Measurements from ENCODE around the gene GARIN1A.
"Not testable (repeated sequence)": the region's sequence is repeated elsewhere in the genome, so short reads cannot be mapped to it uniquely, and the experiment has no call there.

The GARIN1A gene

DNA sequence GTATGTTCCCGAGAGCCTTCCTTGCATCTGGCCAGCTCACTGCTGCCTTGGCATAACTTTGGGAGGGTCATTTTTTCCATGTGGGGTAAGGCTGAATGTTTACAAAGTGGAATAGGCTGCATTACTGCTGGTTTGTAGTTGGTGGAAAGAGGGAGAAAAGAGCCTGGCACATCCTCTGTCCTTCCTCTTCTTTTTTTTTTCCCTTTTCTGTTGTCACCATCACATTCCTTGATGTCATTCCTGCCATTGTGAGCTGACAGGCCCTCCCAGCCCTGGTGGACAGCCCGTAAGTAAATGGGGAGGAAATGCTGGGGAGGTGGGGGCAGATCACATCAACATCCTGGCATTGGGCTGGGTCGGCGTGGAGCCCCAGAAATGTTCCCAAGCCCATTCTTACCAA lies at the start of gene GARIN1A:
Gene GARIN1A, plus strand, starts transcription at position 301 of the 400 bp plus-strand sequence. CDS start 106 bp downstream, outside the sequence.
- DNase-seq (ENCODE audit: low read depth in 2 of 2): no peak

DNA sequence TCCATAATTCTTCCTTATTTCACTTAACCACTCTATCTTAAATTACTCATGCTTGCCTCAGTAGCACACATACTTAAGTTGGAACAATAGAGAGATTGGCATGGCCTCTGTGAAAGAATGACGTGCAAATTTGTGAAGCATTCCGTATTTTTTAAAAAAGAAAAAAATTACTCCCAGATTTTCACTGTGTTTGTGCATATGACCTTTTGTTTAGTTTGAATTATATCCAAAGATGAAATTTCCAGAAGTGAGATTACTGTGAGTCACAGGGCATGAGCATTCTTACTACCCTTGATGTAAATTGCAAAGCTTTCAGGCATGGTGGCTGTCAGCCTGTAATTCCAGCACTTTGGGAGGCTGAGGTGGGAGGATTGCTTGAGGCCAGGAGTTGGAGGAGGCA lies 45.0 kb upstream of the GARIN1A start:
- not testable (repeated sequence) for DNase-seq (ENCODE audit: low read depth in 2 of 2)

DNA sequence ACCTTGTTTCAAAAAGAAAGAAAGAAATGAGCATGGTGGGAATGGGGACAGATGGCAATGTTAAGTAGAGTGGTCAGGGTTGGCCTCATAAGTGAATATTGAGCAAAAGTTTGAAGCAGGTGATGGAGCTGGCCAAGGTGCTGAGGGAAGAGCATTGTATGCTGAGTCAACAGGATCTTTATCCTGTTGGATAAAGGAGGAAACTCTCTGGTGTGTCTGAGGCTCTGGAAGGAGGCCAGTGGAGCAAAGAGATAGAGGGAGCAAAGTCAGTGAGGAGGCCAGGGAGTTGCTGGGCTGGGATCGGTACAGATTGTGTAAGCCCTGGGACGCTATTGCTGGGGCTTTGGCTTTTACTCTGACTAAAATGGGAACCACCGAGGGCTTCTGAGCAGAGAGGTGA lies 38.2 kb upstream of the GARIN1A start:
- DNase-seq (ENCODE audit: low read depth in 2 of 2): not testable (repeated sequence)

DNA sequence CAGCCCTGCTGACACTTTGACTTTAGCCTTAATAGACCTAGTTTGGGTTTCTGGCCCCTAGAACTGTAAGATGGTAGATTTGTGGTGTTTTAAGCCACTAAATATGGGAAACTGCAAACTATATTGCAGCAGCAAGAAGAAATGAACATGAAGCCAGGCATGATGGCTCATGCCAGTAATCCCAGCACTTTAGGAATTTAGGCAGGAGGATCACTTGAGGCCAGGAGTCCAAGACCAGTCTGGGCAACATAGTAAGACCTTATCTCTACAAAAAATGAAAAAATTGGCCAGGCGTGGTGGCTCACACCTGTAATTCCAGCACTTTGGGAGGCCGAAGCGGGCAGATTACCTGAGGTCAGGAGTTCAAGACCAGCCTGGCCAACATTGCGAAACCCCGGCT lies 26.9 kb upstream of the GARIN1A start:
- DNase-seq (ENCODE audit: low read depth in 2 of 2): not testable (repeated sequence)

DNA sequence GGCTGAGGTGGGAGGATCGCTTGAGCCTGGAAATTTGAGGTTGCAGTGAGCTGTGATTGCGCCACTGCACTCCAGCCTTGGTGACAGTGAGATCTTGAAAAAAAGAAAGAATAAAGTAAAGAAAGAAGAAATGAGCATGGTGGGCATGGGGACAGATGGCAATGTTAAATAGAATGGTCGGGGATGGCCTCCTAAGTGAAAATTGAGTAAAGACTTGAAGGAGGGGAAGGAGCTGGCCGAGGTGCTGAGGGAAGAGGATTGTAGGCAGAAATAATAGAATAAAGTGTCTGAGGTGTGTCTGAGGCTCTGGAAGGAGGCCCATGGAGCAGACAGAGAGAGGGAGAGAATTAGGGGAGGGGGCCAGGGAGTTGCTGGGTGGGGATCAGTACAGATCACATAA lies 26.2 kb upstream of the GARIN1A start:
- DNase-seq (ENCODE audit: low read depth in 2 of 2): not testable (repeated sequence)

DNA sequence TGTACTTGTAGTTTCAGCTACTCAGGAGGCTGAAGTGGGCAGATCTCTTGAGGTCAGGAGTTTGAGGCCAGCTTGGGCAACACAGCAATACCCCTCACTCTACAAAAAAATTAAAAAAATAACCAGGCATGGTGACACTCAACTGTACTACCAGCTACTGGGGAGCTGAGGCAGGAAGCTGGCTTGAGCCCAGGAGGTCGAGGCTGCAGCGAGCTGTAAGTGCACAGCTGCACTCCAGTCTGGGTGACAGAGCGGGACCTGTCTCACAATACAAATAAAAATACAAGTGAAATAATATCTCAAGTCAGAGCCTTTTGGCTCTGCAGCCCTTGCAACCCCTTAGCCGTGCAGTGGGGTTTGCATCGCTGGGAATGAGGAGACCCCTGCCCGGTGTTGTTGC lies 25.2 kb upstream of the GARIN1A start:
- not testable (repeated sequence) for DNase-seq (ENCODE audit: low read depth in 2 of 2)

DNA sequence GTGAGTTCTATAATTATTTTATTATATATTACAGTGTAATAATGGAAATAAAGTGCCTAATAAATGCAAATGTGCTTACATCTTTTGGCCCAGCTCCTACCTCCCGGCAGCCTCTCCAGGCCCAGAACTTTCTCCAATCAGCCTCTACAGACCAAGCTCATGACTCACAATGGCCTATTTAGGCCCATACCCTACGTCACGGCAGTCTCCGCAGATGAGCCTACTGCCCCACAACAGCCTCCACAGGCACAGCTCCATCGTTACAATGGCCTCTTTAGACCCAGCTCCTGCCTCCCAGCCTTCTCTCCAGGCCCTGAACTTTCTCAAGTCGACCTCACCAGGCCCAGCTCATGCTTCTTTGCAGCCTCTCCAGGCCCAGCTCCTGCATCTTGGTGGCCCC lies 21.0 kb upstream of the GARIN1A start:
- DNase-seq (ENCODE audit: low read depth in 2 of 2): not testable (repeated sequence)

DNA sequence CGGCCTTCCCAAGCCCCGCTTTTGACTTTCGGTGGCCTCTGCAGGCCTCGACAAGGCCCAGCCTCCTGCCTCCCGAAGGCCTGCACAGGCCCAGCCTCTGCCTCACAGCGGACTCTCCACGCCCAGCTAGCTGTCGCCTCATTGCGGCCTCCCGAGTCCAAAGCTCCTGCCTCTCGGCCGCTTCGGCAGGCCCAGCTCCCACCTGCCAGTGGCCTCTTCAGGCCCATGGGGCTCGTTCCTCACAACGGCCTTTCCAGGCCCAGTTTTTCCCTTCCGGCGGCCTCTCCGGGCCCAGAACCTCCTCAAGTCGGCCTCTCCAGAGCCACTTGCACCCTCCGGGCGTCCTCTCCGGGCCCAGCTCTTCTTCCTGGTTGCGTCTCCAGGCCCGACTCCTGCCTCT lies 19.5 kb upstream of the GARIN1A start:
- DNase-seq (ENCODE audit: low read depth in 2 of 2): not testable (repeated sequence)

DNA sequence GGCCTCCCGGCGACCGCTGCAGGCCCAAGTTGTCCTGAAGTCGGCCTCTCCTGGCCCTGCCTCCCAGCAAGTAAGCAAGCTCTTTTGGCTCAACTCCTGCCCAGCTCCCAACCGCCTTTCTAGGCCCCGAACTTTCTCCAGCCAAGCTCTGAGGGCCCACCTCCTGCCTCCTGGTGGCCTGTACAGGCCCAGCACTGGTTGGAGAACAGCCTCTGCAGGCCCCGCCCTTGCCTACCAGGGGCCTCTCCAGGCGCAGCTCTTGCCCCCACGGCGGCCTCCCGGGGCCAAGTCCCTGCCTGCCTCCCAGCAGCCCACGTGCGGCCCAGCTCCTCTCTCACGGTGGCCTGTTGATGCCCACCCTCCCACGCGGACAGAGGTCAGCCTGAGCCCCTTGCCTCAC lies 18.9 kb upstream of the GARIN1A start:
- not testable (repeated sequence) for DNase-seq (ENCODE audit: low read depth in 2 of 2)

DNA sequence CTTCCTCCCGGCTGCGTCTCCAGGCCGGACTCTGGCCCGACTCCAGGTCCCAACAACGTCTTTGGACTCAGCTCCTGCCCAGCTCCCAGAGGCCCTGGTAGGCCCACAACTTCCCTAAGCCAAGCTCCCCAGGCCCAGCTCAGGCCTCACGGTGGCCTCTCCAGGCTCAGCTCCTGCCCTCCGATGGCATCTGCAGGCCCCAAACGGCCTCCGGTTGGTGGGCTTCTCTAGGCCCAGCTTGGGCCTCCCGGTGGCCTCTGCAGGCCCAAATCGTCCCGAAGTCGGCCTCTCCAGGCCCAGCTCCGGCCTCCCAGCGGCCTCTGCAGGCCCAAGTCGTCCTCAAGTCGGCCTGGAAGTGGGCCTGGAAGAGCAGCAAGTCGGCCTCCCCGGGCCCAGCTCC lies 18.0 kb upstream of the GARIN1A start:
- DNase-seq (ENCODE audit: low read depth in 2 of 2): not testable (repeated sequence)

DNA sequence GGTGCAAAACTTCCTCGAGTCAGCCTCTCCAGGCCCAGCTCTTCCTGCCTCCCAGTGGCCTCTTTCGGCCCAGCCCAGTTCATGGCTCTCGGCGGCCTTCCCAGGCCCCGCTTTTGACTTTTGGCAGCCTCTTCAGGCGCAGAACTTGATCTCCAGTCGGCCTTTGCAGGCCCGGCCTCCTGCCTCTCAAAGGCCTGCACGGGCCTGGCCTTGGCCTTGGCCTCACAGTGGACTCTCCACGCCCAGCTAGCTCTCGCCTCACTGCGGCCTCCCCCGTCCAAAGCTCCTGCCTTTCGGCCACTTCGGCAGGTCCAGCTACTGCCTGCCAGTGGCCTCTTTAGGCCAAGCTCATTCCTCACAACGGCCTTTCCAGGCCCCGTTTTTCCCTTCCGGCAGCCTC lies 17.6 kb upstream of the GARIN1A start:
- not testable (repeated sequence) for DNase-seq (ENCODE audit: low read depth in 2 of 2)

DNA sequence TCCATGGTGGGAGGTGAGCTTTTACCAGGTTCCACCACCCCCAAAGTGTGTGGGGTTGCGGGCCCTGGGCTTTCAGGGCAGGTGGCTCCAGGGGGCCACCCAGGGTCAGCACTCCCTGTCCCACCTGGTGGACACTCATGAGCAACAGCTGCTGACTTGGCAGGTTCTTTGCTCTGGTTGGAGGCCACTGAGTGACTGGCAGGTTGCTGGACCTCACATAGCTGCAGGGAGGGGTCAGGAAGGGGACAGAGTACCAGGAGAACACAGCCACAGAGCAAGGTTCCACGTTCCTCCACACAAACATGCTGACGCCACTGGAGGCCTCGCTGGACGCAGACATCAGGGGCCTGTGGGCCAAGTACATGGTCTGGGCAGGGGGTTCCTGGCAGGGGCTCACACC lies 13.7 kb upstream of the GARIN1A start:
- DNase-seq (ENCODE audit: low read depth in 2 of 2): not testable (repeated sequence)

DNA sequence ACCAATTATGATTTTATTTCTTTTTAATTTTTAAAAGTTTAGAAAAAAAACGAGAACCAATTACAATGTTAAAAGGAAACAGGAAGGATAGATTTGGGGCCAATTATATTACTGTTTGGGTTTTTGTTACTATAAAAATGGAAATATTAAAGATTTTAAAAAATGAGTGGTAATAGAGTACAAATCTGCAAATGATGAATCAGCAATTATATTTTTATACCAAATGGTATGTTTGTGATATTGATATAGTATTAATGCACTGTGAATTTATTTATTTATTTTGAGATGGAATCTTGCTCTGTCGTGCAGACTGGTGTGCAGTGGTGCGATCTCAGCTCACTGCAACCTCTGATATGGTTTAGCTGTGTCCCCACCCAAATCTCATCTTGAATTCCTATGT lies 11.5 kb upstream of the GARIN1A start:
- DNase-seq (ENCODE audit: low read depth in 2 of 2): no peak

DNA sequence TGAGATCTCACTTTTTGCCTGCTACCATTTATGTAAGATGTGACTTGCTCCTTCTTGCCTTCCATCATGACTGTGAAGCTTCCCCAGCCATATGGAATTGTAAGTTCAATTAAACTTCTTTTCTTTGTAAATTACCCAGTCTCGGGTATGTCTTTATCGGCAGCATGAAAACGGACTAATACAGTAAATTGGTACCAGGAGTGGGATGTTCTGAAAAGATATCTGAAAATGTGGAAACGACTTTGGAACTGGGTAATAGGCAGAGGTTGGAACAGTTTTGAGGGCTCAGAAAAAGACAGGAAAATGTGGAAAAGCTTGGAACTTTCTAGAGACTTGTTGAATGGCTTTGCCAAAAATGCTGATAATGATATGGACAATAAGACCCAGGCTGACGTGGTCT lies 10.6 kb upstream of the GARIN1A start:
- DNase-seq (ENCODE audit: low read depth in 2 of 2): no peak

DNA sequence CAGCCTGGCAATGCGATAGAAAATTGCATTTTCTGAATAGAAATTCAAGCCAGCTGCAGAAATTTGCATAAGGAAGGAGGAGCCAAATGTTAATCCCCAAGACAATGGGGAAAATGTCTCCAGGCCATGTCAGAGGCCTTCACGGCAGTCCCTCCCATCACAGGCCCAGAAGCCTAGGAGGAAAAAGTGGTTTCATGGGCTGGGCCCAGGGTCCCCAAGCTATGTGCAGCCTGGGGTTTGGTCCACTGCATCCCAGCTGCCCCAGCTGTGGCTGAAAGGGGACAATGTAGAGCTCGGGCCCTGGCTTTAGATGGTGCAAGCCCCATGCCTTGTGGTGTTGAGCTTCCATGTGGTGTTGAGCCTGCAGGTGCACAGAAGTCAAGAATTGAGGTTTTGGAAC lies 10.0 kb upstream of the GARIN1A start:
- DNase-seq (ENCODE audit: low read depth in 2 of 2): no peak

DNA sequence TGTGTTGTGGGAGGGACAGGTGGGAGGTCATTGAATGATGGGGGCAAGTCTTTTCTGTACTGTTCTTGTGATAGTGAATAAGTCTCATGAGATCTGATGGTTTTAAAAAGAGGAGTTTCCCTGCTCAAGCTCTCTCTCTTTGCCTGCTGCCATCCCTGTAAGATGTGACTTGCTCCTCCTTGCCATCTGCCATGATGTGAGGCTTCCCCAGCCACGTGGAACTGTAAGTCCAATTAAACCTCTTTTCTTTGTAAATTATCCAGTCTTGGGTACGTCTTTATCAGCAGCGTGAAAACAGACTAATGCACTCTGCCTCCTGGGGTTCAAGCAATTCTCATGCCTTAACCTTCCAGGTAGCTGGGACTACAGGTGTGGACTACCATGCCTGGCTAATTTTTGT lies 8.9 kb upstream of the GARIN1A start:
- DNase-seq (ENCODE audit: low read depth in 2 of 2): not testable (repeated sequence)

DNA sequence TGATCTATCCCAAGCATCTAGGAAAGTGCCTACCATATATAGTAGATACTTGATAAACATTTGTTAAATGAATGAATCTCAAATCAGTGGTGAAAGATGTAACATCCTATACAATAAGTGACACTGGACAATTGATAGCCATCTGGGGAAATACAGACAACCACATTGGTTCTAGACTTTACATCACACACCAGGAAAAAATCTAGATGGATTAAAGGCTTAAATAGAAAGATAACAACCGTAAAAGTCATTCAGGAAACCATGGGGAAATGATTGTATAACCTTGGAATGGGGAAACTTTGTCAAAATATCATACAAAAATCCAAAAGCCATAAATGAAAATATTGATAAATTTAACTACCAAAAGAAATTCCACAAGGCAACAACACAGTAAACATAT lies 7.0 kb upstream of the GARIN1A start:
- no peak for DNase-seq (ENCODE audit: low read depth in 2 of 2)

DNA sequence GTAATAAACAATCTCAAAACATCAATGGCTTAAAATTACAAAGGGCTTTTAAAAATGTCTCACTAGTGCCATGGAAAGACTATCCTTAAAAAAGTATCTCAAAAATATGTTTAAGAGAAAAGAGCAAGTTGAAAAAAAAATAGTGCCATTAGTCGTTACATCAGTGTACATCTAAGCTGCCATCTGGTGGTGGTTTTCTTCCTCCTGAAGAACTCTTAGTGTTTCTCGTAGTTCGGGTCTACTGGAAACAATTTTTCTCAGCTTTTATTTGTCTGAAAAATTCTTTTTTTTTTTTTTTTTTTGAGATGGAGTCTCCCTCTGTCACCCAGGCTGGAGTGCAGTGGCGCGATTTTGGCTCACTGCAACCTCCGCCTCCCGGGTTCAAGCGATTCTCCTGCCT lies 5.9 kb upstream of the GARIN1A start:
- no peak for DNase-seq (ENCODE audit: low read depth in 2 of 2)

DNA sequence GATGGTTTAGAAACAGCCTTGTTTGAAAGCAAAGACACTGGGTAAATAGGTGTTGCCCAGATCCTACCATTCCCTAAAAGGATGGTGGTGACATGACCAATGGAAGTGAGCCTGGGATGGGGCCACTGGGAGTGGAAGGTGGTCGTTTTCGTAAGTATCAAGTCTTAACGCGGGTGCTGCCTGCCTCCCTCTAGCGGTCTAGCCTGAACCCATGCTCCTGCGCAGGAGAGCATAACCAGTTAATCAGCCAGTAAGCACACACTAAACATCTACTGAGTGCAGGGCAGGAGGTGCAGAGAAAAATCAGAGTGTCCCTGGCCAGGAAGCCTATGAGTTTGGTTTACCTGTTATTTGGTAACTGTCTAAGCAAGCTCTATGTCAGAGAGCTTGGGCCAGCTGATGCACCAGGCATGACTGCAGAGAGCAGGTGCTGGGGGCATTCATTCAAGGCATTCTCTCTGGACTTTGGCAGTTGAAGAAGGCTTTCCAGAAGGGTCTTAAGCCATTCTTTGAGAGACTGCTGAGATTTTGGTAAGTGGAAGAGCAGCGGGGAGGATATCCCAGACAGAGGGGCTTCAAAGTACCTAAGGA lies 930 bp downstream of the GARIN1A start:
- no peak for DNase-seq (ENCODE audit: low read depth in 2 of 2)

DNA sequence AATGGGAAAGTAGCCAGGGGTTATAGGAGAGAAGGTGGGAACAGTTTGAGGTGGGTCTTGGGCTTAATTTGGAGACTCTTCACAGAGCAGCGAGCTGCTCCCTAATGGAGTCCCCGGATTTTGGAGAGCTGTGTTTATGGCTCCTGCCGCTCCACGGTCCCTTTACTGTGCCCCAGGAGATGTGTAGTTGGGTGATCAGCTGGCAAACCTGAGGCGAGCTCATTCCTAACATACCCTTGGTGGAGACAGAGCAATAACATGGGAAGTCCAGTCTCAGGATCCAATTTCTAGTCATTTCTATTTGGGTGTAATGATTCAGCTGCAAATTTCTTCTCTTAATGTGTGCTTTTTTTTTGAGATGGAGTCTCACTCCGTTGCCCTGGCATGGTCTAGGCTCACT lies 1.5 kb downstream of the GARIN1A start:
- no peak for DNase-seq (ENCODE audit: low read depth in 2 of 2)

DNA sequence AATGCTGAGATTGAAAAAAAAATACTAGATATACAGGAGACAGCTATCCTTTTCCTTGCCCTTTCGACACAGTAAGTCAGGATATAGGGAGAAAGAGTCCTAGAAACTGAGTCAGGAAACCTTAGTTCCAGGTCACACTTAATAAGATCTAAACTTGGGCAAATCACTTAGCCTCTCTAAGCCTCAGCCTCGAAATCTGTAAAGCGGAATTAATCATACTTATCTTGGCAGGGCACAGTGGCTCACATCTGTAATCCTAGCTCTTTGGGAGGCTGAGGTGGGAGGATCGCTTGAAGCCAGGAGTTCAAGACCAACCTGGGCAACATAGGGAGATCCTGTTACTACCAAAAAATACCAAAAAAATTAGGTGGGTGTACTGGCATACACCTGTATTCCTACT lies 4.6 kb downstream of the GARIN1A start:
- no peak for DNase-seq (ENCODE audit: low read depth in 2 of 2)

DNA sequence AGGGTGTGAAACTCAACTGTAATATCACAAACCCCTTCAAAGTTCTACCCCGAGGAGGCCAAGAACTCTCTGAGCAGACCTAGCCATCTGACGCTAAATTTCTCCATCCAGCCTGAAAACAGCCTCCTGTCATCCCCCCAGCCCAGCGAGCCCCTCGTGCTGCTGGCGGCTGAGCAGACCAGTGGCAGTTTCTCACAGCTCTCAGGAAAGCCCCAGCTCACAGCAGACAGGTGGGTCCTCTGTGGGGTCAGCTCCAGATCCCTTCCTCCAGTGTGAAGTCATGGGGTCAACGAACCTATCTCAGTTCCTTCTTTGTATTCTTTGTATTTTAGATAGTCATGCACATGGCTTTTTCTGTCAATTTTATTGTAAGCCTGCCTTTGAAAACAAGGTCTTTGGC lies 7.8 kb downstream of the GARIN1A start:
- no peak for DNase-seq (ENCODE audit: low read depth in 2 of 2)

DNA sequence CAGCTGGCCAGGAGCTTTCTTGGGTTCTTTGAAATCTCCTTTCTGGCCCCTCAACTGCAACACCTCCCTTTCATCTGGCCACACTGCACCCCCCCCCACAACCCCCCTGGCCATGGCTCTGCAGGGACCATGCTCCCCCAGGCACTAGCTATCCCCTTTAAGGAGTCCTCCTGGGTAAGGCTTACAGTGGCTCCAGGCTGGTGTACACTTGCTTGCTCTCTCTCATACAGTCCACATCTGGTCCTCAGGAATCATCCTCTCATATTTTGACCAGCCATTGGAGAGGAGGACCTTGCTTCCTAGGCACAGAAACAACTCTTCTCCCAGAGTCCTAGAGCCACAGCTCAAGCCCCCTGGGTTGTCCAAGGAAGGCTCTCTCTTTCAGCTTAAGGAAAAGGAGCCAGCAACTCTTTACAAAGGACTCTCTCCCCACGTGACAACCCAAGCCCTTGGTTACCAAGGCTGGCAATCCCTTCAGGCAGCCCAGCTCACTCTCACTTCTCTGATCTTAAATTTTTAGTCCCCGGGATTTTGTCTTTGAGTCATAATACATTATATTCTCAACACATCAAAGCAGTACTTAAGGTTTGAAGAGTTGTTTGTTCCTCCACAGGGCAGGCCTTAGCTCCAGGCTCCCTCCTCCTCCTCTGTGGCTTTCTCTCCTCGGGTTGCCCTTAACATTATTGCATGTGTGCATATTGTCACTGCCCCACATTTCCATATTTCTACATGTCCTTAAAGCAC lies 9.9 kb downstream of the GARIN1A start:
- no peak for DNase-seq (ENCODE audit: low read depth in 2 of 2)

DNA sequence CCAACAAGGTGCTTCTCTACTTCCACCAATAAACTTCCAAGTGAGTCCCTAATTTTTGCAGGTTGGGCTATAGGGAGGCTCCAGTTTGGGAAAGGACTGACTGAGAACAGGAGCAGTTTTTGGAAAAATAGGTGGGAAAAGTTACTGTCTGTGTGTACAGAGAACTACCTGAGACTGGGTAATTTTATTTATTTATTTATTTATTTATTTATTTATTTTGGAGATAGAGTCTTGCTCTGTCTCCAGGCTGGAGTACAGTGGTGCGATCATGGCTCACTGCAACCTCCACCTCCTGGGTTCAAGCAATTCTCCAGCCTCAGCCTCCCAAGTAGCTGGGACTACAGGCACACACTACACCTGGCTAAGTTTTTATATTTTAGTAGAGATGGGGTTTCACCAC lies 11.2 kb downstream of the GARIN1A start:
- not testable (repeated sequence) for DNase-seq (ENCODE audit: low read depth in 2 of 2)

Measured in fibroblast of skin of left quadriceps (primary cell).